GM23338 (cell line): Measurements from ENCODE around the gene BBOX1. TPM values are rescaled to one million over a fixed set of nuclear protein-coding genes. Genes with fewer than 3 reads are reported as not detected.

ENCODE experiments used
- CTCF ChIP-seq, 2 experiments: fragments of 200-600 bp in 1 of 2; sonication (generic) in 1 of 2; conservative IDR thresholded peaks; 2 replicates each; pipeline versions ENCODE4 v1.5.1 to v1.6.1; 2016 to 2017; ENCODE audit warnings: antibody characterized with exemption in 2 of 2, low read depth in 2 of 2, mild to moderate bottlenecking in 2 of 2, moderate library complexity in 1 of 2
- EZH2 ChIP-seq: fragments of 200-600 bp; sonication (generic); IDR thresholded peaks from one replicate; pipeline ENCODE4 v1.8.0; 2017; ENCODE audit warnings: antibody characterized with exemption, mild to moderate bottlenecking, low read depth; ENCODE audit not compliant: unreplicated experiment
- EZH2phosphoT487 ChIP-seq: fragments of 200-600 bp; sonication (generic); IDR thresholded peaks from one replicate; pipeline ENCODE4 v1.8.1; 2018; ENCODE audit warnings: antibody characterized with exemption; ENCODE audit not compliant: unreplicated experiment
- JUNB ChIP-seq: IDR thresholded peaks from one replicate; pipeline ENCODE4 v1.6.1; 2016; ENCODE audit warnings: antibody characterized with exemption; ENCODE audit not compliant: unreplicated experiment
- STAT1 ChIP-seq: IDR thresholded peaks from one replicate; pipeline ENCODE4 v1.6.1; 2016; ENCODE audit warnings: antibody characterized with exemption; ENCODE audit not compliant: unreplicated experiment
- polyA plus RNA-seq: library from polyadenylated mRNA; unstranded; fragments of >200 nt; fragmentation: Nextera tagmentation; extraction: Ambion mirVana; gene quantifications from 2 replicates; pipeline ENCODE4 v1.2.1, GENCODE V29; 2016
- total RNA-seq: library from RNA; depleted of rRNA; stranded (reverse); fragments of >200 nt; shearing (Covaris generic); gene quantifications from 2 replicates; pipeline ENCODE4 v1.2.3, GENCODE V29; 2014
- TF ChIP-seq, protein P1 (sequence below): fragments of 250-450 bp; sonication (Bioruptor Pico); IDR thresholded peaks from 2 replicates; pipeline ENCODE4 v1.5.0; 2020; ENCODE audit warnings: mild to moderate bottlenecking, moderate library complexity

BBOX1 gene
- total and polyA plus RNA-seq, 2 experiments from 2014 or later: not detected

DNA sequence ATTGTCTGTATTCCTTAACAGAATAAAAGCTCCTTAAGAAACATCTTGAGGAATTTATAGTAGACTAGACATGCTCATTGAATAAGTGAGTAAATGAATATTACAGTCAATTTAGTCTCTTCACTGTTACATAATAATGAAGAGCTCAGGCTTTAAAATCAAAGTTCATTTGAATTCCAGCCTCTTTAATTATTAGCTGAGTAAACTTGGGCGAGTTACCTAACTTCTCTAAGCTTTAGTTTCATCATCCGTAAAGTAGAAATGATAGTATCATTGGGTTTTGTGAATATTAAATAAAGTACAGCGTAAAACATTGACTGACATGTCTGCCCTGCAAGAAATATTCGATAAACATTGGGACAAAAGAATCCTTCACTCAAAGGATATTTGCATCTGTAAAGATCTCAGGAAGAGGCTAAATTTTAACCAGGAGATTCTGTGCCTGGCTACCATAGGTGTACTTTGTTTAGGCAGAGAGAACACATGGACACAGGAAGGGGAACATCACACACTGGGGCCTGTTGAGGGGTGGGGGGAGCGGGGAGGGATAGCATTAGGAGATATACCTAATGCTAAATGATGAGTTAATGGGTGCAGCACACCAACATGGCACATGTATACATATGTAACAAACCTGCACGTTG, 15.2 kb upstream of the BBOX1 start (continued):
- TF ChIP-seq, protein P1, sequence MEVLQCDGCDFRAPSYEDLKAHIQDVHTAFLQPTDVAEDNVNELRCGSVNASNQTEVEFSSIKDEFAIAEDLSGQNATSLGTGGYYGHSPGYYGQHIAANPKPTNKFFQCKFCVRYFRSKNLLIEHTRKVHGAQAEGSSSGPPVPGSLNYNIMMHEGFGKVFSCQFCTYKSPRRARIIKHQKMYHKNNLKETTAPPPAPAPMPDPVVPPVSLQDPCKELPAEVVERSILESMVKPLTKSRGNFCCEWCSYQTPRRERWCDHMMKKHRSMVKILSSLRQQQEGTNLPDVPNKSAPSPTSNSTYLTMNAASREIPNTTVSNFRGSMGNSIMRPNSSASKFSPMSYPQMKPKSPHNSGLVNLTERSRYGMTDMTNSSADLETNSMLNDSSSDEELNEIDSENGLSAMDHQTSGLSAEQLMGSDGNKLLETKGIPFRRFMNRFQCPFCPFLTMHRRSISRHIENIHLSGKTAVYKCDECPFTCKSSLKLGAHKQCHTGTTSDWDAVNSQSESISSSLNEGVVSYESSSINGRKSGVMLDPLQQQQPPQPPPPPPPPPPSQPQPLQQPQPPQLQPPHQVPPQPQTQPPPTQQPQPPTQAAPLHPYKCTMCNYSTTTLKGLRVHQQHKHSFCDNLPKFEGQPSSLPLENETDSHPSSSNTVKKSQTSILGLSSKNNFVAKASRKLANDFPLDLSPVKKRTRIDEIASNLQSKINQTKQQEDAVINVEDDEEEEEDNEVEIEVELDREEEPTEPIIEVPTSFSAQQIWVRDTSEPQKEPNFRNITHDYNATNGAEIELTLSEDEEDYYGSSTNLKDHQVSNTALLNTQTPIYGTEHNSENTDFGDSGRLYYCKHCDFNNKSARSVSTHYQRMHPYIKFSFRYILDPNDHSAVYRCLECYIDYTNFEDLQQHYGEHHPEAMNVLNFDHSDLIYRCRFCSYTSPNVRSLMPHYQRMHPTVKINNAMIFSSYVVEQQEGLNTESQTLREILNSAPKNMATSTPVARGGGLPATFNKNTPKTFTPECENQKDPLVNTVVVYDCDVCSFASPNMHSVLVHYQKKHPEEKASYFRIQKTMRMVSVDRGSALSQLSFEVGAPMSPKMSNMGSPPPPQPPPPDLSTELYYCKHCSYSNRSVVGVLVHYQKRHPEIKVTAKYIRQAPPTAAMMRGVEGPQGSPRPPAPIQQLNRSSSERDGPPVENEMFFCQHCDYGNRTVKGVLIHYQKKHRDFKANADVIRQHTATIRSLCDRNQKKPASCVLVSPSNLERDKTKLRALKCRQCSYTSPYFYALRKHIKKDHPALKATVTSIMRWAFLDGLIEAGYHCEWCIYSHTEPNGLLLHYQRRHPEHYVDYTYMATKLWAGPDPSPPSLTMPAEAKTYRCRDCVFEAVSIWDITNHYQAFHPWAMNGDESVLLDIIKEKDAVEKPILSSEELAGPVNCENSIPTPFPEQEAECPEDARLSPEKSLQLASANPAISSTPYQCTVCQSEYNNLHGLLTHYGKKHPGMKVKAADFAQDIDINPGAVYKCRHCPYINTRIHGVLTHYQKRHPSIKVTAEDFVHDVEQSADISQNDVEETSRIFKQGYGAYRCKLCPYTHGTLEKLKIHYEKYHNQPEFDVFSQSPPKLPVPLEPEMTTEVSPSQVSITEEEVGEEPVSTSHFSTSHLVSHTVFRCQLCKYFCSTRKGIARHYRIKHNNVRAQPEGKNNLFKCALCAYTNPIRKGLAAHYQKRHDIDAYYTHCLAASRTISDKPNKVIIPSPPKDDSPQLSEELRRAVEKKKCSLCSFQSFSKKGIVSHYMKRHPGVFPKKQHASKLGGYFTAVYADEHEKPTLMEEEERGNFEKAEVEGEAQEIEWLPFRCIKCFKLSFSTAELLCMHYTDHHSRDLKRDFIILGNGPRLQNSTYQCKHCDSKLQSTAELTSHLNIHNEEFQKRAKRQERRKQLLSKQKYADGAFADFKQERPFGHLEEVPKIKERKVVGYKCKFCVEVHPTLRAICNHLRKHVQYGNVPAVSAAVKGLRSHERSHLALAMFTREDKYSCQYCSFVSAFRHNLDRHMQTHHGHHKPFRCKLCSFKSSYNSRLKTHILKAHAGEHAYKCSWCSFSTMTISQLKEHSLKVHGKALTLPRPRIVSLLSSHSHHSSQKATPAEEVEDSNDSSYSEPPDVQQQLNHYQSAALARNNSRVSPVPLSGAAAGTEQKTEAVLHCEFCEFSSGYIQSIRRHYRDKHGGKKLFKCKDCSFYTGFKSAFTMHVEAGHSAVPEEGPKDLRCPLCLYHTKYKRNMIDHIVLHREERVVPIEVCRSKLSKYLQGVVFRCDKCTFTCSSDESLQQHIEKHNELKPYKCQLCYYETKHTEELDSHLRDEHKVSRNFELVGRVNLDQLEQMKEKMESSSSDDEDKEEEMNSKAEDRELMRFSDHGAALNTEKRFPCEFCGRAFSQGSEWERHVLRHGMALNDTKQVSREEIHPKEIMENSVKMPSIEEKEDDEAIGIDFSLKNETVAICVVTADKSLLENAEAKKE (CRISPR knock-in tag): no peak
- TF ChIP-seq JUNB: no peak
- no peak for TF ChIP-seq STAT1
- no peak for TF ChIP-seq EZH2
- TF ChIP-seq CTCF (conservative IDR thresholded peaks at IDR 0.05; ENCODE audit: low read depth in 2 of 2): no peak
- TF ChIP-seq EZH2phosphoT487: no peak
